HG03066 (cell line): ENCODE data around the gene ELANE.
"Not testable (repeated sequence)": the region's sequence is repeated elsewhere in the genome, so short reads cannot be mapped to it uniquely, and the experiment has no call there.

Experiments used
- ATAC-seq: cut with Tn5 transposase; IDR thresholded peaks from one replicate; pipeline ENCODE4 v1.9.1; 2021; ENCODE audit warnings: low read depth; ENCODE audit not compliant: unreplicated experiment

Gene ELANE

DNA sequence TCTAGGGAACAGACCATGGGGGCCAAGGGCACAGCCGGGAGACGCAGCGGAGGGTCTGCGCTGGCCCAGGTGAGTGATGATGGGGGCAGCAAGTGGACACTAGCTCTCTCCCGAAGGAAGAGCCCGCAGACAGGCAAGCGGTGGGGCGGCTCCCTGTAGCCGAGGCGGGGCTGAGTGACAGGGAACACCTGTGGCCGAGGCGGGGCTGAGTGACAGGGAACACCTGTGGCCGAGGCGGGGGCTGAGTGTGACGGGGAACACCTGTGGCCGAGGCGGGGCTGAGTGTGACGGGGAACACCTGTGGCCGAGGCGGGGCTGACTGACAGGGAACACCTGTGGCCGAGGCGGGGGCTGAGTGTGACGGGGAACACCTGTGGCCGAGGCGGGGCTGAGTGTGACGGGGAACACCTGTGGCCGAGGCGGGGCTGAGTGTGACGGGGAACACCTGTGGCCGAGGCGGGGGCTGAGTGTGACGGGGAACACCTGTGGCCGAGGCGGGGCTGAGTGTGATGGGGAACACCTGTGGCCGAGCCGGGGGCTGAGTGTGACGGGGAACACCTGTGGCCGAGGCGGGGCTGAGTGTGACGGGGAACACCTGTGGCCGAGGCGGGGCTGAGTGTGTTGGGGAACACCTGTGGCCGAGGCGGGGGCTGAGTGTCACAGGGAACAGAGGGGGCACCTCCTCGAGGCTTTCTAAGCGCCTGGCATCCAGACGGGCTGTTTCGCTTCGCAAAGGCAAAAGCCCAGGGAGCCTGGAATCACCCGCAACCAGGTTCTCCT lies 39.5 kb downstream of the ELANE start:
- not testable (repeated sequence) for ATAC-seq

DNA sequence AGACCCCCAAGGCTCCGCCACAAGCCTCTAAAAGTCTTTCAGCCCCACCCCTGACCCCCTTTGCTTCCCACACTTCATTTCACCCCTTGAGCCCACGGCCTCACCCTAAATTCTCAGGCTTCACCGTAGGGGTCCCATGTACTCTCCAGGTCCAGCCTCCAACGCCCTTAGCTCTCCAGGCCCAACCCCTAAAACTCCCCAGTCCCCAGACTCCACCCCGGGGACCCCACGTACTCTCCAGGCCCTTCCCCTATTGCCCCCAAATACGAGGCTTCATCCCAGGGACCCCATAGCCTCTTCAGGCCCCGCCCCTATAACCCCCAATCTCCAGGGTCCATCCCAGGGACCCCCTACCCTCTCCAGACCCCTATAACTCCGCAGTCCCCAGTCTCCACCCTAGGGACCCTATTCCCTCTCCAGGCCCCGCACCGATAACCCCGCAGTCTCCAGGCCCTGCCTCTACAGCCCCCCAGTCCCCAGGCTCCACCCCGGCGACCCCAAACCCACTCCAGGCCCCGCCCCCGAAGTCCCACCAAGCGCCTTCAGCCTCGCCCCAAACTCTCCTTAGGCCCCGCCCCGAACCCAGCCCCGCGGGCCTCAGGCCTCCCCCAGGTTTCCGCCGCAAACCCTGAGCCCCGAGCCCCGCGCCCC lies 40.3 kb downstream of the ELANE start:
- no peak for ATAC-seq

DNA sequence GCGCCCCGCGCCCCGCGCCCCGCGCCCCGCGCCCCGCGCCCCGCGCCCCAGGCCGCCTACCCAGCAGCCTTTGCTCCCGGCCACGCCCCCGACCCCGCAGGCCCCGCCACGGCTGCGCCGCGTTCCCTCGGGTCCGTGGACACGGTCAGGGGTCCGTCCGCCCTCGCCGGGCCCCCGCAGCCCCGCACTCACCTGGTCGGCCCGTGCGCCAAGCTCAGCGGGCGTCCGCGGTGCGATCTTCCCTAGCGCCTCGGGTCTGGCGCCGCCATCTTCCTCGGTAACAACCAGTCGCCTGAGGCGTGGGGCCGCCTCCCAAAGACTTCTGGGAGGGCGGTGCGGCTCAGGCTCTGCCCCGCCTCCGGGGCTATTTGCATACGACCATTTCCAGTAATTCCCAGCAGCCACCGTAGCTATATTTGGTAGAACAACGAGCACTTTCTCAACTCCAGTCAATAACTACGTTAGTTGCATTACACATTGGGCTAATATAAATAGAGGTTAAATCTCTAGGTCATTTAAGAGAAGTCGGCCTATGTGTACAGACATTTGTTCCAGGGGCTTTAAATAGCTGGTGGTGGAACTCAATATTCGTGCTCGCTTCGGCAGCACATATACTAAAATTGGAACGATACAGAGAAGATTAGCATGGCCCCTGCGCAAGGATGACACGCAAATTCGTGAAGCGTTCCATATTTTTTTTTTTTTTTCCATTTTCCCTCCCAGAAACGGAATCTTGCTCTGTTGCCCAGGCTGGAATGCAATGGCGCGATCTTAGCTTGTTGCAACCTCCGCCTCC lies 41.0 kb downstream of the ELANE start, which contains the start of the genes MED16 and RNU6-9:
TSS of gene MED16 (minus strand) at position 294 of the 796 bp plus-strand sequence. CDS start 2,056 bp downstream, outside the sequence.
TSS of gene RNU6-9 (plus strand) at position 591 of the 796 bp plus-strand sequence.
- ATAC-seq = peak; percentile 76

DNA sequence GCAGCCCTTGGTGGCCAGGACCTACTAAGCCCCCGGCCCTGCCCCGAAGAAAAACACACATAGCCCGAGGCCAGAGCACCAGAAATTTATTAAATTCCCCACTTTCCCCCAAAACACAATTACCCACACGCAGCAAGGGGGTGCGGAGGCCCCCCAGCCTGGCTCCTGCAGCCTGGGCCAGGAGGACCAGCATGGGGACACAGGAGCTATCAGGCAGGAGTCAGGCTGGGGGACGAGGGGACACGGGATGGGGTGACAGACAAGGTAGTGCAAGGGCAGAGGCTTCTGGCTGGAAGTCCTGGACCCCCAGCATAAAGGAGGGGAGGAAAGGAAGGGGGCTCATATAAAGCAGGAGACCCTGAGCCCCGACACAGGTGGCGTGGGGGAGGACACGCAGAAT lies 44.3 kb downstream of the ELANE start:
- ATAC-seq = no peak

DNA sequence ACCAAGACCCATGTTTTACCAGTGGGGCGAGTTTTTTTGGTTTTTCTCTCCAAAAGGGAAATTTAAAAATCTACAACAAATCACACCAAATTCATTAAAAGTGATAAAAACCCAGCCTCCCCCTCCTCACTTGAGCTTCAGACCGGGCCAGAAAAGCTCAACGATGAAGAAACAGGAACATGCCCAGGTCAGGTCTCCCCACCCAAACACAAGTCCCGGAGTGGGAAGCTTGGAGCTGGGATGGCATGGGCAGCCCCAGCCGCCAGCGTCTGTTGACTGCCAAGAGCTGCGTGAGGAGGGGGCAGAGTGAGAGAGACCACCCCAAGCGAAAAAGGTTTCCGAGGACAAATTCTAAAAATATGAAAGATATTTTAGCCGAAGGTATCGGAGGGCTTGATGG lies 44.9 kb downstream of the ELANE start:
- ATAC-seq = no peak

DNA sequence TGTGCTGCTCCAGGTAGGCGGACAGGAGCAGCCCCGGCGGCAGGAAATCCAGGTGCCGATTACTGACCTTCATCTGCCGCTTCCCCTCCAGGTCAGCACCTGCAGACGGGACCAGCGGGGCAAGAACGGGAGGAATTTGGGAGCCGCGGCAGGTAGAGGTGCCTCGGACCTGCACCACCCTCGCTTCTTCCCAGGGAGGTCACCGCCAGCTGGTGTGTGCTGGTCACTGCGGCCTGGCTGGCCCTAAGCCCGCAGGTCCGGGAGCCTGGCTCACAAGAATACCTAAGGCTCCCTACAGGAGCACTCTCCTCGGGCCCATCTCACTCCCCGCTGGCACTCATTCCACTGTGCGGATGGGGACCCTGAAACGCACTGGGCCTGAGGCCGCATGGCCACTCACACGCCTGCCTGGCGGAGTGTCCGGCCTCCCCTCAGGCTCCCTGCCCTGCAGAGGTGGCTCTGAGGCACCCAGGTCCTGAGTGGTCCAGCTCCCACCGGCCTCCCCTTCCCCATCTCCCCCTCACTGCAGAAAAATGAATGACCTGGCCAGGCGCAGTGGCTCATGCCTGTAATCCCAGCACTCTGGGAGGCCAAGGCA lies 45.4 kb downstream of the ELANE start:
- no peak for ATAC-seq

DNA sequence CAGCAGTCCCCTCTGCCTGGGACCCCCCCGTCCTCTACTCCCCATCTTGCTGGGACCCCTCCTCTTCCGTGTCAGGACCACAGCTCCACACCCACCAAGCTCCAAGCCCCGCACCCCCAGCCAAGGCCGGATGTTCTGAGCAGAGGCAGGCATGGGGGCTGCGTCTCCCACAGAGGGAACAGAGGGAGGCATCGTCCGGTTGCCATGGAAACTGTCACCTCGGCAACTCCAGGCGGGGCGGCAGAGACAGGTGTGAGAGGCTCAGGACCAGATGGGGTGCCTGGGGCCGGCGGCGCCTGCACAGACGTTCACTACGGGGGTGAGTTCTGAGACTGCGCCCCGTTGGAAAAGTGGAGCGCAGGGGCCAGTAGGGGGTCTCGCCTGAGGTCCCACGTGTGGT lies 46.6 kb downstream of the ELANE start:
- no peak for ATAC-seq

DNA sequence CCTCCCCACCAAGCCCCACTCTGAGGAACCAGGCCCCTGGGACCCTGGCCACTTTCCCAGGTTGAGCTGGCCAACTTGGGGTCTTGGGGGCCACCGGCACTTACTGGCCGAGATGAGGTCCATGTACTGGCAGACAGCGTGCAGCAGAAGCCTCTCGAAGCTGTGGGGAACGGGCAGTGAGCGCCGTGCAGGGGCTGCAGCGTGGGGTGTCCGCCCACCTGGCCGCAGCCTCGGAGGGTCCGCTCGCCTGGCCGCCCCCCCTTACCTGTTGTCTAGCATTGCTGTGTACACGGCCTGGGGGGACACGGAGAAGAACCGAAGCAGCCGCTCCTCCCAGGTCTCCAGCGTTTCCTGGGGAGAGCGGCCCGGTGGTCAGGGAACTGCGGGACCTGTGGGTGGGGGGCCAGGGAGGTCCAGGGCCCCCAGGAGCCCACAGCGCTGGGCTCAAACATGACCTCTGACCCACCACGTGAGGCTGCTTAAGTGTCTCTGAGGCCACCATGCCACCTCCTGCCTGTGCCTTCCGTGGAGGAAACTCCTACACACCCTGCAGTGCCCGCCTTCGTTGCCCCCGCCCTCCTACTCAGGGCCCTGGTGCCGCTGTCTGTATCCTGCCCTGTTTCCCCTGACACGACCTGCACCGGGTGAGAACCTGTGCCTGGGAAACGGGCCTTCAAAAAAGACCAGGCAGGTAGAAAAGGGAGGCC lies 47.4 kb downstream of the ELANE start:
- no peak for ATAC-seq

DNA sequence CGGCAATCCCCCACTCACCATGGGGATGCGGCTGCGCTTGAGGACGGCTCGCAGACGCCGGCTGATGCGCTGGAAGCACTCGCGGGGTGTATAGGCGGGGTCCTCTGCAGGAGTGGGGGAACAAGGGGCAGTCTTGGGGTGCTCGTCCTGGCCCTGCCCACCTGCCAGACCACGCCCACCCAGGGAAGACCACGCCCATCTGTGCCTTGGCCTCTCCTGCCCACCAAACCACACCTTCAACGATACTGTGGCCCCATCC lies 47.9 kb downstream of the ELANE start:
- ATAC-seq = no peak

DNA sequence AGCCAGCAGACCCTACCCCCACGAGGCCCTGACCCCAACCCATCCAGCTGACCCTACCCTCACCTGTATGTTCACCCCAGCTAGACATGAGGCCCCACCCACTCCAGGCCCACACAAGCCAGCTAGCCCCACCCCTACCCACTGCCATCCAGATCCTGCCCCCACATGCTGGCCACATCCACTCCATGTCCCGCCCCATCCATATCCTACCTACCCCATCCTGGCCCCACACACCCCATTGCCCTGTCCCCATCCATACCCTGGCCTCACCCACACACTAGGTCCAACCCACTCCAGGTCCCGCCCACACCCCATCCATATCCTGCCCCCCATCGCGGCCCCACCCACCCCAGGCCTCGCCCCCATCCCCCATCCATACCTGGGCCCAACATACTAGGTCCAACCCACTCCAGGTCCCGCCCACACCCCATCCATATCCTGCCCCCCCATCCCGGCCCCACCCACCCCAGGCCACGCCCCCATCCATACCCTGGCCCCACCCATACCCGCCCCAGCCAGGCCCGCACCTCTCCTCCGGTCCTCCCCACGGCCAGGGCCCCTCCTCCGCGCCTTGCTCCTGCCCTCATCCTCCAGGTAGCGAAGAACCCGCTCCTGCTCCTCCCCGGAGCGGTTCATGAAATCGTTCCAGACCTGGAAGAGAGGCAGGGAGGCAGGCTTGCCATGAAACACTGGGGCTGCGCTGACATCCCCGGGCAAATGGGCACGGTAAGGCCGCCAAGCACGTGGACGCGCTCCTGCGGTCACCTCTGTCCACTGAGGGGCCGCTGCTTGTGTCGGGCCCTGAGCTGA lies 48.4 kb downstream of the ELANE start:
- ATAC-seq = no peak

DNA sequence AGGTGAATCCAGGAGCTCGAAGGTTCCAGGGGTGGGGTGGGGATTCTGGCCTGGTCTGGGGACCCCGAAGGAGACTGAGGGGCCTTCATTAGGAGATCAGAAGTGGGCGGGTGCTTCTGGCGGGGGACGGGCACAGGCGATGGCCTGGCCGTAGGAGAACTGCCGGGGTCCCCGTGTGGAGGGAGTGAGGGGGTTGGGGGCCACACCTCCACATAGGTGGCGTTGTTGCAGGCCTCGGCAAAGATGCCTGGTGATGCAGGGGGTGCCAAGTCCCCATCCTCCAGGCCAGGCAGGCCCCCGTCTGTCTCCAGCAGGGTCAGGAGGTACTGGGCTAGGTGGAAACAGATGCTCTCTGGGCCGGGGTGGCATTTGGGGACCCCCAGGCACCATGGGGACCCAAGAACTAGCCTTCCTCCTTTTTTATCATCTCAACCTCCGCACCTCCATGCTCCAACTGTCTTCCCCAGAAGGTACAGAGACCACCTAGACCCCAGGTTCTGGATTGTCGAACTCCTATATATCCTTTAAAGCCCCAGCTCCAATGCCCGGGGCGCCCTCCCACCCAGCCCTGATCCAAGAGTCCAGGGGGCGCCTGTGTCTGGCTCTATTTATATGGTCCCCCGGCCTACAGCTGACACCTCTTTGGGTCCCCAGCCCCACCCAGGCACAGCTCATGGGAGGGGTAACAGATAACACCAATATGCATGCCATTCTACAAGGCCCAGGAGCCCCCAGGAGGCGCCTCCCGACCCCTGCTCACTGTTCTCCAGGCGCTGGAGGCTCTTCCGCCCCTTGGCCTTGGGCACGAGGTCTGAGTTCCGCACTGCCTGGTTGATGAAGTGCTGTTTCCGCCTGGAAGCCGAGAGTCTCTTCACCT lies 49.4 kb downstream of the ELANE start:
- ATAC-seq = no peak

DNA sequence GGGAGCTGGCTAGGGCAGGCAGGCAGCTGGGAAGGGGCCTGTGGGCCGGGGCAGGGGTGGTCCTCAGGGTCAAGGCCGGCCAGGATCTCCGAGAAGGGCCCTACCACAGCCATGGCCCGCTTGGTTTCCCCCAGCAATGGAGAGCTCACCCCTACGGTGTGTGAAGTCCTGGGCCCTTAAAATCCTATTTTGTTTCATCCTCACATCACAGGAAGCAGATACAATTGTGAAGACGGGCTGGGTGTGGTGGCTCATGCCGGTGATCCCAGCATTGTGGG lies 49.9 kb downstream of the ELANE start:
- no peak for ATAC-seq

DNA sequence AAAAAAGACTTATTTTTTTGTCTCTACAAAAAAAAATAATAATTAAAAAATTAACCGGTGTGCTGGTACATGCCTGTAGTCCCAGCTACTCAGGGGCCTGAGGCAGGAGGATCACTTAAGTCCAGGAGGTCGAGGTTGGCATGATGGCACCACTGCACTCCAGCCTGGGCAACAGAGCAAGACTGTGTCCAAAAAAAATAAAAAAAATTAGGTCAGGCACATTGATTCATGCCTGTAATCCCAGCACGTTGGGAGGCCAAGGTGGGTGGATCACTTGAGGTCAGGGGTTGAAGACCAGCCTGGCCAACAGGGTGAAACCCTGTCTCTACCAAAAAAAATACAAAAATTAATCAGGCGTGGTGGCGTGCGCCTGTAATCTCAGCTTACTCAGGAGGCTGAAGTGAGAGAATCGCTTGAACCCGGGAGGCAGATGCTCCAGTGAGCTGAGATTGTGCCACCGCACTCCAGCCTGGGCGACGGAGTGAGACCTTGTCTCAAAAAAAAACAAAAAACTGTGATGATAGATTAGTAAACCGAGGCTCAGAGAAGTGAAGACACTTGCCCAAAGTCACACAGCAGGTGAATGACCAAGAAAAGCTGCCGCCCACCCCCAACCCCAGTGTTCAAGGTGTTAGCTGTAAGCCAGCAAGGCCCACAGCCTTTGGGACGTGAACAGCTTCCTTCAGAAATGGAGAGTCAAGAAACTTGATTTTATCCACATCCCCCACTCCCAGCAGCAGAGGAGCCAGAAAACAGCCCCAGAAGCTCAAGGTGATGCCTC lies 50.5 kb downstream of the ELANE start:
- no peak for ATAC-seq

DNA sequence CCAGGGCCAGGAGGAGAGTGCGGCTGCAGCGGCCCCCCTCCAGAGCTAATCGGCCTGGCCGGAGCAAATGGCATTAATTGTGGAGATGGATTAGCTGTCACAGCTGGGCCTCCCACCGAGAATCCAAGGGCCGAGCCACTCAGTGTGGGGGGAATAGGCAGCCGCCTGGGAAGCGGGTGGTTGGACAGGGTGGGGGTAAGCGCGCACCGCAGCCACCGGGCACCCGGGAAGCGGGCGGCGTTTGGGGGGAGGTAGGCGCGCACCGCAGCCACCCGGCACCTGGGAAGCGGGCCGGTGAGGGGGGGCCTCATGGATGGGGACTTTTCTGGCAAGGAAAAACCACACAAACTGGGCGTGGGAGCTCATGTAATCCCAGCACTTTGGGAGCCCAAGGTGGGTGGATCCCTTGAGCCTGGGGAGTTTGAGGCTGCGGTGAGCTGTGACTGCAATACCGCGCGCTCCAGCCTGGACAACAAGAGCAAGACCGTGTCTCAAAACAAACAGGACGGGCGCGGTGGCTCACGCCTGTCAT lies 51.2 kb downstream of the ELANE start:
- no peak for ATAC-seq

DNA sequence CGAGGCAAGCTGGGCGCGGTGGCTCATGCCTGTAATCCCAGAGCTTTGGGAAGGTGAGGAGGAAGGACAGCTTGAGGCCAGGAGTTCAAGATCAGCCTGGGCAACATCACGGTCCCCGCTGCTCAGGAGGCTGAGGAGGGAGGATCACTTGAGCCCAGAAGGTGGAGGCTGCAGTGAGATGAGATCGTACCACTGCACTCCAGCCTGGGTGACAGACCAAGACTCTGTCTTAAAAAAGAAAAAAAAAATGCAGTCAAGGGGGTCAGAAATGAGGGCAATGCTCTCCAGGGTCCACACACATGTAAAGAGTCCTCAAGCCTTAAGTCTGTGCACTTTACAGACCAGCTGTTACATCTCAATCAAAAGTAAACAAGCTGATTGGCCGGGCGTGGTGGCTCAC lies 52.4 kb downstream of the ELANE start:
- ATAC-seq = no peak
